Measurements from ENCODE around the gene GNAS-AS1.
"Not testable (repeated sequence)": the region's sequence is repeated elsewhere in the genome, so short reads cannot be mapped to it uniquely, and the experiment has no call there.

Gene GNAS-AS1

GRCh38 chr20:58833921-58834320, 16.8 kb downstream of the GNAS-AS1 start:
- no peak for DNase-seq

DNA sequence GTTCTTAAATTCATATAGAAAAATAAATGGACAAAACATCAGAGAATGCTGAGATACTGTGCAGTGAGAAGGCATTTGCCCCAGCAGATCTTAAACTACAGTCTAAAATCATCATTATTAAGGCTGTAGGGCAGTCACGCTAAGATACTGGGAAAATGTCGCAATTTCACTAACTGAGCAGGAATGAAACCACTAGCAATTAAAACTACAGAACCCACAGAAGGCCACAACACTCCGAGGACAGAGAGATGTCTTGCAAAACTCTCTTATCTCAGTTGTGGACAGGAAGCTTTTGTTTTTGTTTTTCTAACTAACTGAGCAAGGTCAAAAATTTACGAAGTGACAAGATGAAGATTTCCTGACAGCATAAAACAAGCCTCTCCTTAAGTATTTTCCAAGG, 18.2 kb downstream of the GNAS-AS1 start:
- no peak for DNase-seq

DNA sequence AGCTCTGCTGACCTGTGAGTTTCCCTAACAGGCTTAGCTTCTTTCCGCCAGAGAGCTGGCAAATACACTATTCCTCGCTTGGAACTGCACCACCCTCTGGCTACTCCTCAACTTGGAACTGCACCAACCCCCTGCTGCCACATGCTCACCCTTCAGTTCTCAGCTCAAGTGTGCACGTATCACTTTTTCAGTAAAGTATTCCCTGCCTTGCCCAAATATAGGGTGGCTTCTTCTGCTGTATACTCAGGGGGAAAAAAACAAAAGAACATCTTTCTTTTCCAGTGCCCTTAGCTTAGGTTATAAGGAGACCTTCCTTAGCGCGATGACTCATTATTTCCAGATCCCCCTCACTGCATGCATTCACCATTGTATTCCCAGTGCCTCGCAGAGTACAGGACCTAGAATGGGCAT, 21.2 kb downstream of the GNAS-AS1 start:
- DNase-seq = no peak

- not testable (repeated sequence) for DNase-seq
These were observed 21.9 kb downstream of the GNAS-AS1 start for GRCh38 chr20:58828804-58829203.

- DNase-seq = no peak
These were observed 22.6 kb downstream of the GNAS-AS1 start for GRCh38 chr20:58828136-58828535.

GRCh38 chr20:58826271-58826670, 24.4 kb downstream of the GNAS-AS1 start:
- no peak for DNase-seq

DNA sequence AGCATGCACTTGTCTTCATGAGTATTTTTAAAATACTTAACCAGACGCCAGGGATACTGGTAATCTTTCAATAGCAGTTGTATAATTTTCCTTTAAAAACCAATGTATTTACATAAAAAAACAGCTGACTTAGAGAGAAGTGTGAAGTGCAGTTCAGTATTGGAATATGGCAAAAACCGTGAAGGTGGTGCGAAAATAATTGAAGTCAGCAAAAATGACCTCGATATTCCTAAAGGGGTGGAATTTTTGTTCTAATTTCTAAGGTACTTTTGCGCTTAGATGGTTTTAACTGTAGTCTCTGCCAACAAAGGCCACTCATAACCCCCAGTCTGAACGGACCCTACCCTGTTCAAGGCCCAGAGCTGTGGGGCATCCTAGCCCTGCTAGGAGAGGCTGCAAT, 25.3 kb downstream of the GNAS-AS1 start:
- DNase-seq = no peak

DNA sequence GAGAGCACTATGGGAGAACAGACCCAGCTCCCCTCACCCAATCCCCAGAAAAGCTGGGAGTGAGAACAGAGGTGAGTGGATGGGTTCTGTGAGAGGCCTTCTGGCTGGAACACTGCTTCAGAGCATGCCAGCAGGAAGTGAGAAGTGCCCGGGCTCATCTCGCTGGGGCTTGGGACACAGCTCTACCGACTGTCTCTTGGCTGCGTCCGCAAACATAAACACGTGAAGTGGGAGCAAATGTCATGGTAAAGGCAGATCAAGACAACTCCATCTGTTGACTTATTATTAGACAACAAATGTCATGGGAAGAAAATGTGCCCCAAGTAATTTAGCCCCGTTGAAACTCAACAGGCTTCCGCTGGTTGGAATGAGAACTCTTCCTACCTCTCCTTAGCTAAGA, 25.9 kb downstream of the GNAS-AS1 start:
- no peak for DNase-seq

DNA sequence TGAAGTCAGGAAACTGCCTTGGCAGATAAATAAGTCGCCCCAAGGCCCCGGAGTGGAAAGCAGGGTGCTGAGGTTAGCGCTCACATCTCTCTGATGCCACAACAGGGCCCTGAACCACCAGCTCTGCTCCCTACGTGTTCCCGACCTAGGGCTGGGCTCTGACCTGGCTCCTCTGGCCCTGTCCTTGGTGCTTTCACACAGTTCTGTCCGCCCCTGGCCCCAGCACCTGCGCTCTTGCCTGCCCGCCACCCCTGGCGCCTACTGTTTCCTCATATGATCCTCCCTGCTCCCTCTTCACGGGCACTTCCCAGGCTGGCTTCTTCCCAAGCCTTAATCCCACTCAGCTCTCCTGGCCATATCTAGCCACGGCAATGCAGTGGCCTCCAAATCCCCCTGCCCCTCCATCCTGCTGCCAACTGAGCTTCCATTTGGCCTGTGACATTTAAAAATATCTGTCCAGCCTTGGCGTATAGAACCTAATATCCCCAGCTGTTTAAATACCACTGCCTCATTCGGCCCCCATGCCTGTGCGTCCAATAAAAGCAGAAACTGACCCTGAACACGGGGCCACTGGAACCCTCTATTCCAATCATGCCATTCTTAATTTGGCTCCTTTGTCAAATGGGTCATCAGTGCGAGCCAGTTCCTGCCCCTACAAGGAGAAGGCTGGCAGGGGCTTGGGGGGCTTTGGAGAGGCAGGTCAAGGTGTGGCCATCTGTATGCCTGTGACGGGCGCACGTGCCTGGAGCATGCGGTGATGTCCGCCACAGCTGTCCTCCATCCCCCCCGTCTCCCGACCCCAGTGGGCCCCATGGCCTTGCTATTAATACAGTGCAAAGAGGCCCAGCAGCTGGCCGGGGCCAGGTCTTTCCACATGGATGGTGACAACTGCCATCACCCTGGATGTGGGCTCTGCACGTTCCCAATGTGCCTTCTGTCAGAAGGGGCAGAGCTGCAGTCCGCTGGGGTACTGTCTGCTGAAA, 27.7 kb downstream of the GNAS-AS1 start:
- DNase-seq = no peak

- DNase-seq = no peak
These were observed 28.6 kb downstream of the GNAS-AS1 start for GRCh38 chr20:58822149-58822548.

DNA sequence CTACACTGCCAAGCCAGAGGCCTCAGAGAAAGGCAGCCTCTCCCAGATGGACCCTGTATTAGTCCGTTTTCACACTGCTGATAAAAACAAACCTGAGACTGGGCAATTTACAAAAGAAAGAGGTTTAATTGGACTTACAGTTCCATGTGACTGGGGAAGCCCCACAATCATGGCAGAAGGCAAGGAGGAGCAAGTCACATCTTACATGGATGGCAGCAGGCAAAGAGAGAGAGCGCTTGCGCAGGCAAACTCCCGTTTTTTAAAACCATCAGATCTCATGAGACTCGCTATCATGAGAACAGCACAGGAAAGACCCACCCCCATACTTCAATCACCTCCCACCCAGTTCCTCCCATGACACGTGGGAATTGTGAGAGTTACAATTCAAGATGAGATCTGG, 30.2 kb downstream of the GNAS-AS1 start:
- not testable (repeated sequence) for DNase-seq

- no peak for DNase-seq
These were observed 30.8 kb downstream of the GNAS-AS1 start for GRCh38 chr20:58819921-58820320.

DNA sequence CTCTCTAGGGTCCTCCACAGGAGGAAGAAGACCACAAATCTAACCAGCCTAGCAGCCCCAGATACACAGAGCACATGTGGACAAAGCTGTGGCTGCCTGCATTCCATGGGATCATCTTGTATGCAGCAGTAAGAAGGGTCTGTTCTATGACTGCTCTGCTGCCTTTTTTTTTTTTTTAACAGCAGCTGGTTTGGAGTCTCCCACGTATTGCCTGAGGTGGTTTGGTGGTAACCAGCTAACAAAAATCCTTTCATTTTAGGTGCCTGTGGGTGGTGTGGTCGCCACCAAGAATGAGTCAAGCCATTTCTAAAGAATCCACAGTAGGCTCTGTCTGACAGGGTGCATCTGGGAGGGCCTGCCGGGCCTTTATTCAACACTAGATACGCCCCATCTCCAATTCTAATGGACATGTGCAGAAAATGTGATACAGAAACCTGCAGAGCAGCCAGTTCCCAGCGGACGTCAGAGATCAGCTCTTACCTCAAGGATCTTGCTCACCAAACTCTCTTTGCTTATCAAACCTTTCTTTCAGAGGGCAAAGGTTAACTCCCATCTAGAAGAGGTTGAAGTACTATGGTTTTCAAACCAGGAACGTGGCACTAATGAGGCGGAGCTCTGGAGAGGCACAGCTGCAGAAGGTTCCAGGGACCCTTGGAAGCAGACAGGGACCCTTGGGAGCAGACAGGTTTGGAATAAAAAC, 32.0 kb downstream of the GNAS-AS1 start:
- no peak for DNase-seq

DNA sequence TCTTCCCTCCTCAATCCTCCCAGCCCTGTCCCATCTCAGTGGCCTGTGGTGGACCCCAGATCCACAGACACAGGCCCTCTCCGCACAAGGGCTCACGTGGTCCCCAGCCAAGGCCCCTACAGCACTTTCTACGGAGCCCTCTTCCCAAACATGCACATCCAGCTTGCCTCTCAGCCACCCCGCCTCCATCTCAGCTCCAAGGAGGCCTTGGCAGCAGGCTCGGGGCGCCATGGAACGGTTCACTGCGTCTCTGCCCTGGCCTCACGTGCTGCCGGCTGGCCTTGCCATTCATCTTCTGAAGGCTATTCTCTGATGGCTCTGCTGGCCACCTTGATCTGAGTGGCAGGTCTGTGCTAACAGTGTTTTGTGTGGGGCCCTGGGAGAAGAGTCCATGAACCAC, 33.0 kb downstream of the GNAS-AS1 start:
- DNase-seq = no peak

- DNase-seq = no peak
These were observed 33.6 kb downstream of the GNAS-AS1 start for GRCh38 chr20:58816957-58817651.

- no peak for DNase-seq
These were observed 34.7 kb downstream of the GNAS-AS1 start for GRCh38 chr20:58816051-58816450.

DNA sequence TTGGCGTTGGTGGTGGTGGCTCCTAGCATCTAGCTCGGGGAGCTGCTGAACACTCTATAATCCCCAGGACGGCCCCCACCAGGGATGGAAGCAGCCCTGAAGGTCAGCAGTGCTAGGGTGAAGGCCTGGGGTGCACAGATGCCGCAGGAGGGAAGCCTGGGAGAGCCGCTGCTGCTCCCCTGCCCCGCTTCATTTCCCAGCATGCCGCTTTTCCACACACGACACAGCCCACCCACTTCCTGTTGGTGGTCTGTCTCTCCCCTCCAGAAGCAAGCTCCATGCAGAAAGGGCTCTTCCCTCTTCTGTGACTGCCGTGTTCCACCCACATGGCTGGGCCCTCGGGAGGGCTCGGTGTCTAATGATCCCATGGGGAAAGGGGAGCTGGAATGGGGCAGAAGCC, 35.3 kb downstream of the GNAS-AS1 start:
- no peak for DNase-seq

GRCh38 chr20:58813369-58813768, 37.3 kb downstream of the GNAS-AS1 start:
- DNase-seq = no peak

DNA sequence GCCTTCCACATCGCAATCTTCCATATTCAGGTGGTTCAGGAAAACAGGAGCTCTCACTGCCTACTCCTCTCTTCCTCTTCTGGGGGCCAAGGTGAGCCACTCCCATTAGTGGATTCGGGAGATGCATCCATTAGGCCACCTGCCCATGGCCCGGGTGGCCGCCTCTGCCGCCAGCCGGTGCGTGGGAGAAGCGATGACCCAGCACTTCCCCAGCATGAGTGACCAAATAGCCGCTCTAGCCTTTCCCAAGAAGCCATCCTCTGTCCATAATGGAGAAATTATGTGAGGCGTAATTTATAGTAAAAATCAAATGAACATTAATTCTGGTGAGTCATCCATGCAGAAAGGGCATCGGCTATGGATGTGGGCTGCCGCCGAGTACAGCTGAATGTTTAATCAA, 39.4 kb downstream of the GNAS-AS1 start:
- no peak for DNase-seq

- DNase-seq = no peak
These were observed 39.8 kb downstream of the GNAS-AS1 start for GRCh38 chr20:58810879-58811250.

DNA sequence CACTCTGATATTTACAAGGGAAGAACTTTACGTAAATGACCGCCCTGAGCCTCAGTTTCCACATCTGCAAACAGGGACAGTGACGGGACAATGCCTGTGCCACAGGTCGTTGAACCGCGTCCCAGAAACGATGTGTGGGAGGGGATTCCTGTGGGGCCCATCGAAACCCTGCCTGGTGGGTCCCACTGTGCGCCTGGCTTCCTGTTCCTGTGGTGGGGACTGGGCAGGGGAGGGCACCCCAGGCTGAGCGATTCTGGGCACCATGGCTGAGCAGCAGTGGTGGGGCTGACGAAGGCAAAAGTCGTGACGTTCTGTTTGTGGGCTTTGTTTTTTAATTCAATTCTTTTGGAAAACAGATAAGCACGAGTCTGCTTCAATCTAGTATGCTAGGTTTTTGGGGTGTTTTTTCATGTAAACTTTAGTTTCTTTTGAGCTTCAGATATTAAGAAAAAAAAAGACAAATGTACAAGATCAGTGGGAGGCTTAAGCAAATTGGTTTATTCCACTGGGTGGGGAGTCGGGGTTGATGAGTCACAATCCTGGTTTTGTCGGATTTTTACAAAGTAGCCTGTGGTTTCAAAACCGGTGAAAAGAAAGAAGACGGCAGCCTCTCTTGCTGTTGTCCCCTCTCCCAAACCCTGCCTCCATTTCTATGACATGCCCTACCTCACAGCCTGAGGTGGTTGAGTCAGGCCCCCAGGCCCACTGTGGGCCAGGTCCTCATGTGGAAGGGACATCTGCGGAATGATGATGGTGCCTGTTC, 40.4 kb downstream of the GNAS-AS1 start:
- DNase-seq = no peak

DNA sequence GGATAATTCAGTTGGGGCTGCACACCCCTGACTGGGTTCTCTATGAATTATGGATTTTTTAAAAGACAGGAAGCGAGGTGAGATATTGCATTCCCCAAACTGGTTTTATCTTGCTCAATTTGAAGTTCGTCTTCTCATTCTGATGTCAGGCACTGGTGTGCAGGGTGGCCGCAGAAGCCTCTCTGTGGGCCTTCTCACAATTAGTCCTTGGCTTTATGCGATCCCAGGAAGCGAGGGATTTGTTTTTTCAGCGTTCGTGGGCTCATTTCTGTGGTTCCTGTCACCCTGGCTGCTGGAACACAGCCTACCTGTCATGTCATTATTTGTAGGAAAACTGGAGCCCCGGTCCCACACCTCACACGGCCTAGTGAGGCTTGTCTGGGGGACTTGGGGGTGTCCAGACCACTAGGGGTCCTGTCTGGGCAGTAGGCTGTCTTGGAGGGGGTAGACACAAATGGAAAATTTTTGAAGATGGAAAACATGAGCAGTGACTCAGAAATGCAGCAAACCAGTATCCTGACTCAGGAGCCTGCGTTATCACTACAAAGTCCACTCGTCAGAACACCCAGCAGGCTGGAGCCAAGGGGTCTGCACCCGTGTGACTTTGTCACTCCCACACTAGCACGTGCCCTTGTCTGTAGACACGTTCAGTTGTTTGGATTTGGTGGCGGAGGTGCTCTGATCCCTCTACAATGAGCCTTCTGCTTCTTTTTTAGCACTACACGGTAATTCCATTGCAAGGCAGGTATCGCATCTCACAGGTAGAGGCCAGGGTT, 42.2 kb downstream of the GNAS-AS1 start:
- DNase-seq = no peak
